CD4-positive, alpha-beta T cell treated with Interleukin-10 for 1 hour (primary cell): ENCODE data around the gene BTLA.
"Not testable (repeated sequence)": the region's sequence is repeated elsewhere in the genome, so short reads cannot be mapped to it uniquely, and the experiment has no call there.

Experiments used
- DNase-seq: peaks from one replicate; pipeline ENCODE4 v3.0.0-alpha.2; 2020

BTLA gene

GRCh38 chr3:112489674-112490479, 9.4 kb downstream of the BTLA start:
- DNase-seq: no peak

- DNase-seq: no peak
Measured at GRCh38 chr3:112486811-112487505, 12.3 kb downstream of the BTLA start.

GRCh38 chr3:112484352-112484751, 14.9 kb downstream of the BTLA start:
- DNase-seq: no peak

GRCh38 chr3:112482675-112483074, 16.6 kb downstream of the BTLA start:
- no peak for DNase-seq

- no peak for DNase-seq
Measured at GRCh38 chr3:112481302-112481721, 18.0 kb downstream of the BTLA start.

- no peak for DNase-seq
Measured at GRCh38 chr3:112477891-112478290, 21.4 kb downstream of the BTLA start.

- DNase-seq: no peak
Measured at GRCh38 chr3:112476346-112476745, 22.9 kb downstream of the BTLA start.

- no peak for DNase-seq
Measured at GRCh38 chr3:112474796-112475195, 24.5 kb downstream of the BTLA start.

GRCh38 chr3:112472691-112473090, 26.6 kb downstream of the BTLA start:
- no peak for DNase-seq

GRCh38 chr3:112471596-112472325, 27.5 kb downstream of the BTLA start:
- DNase-seq: no peak

- no peak for DNase-seq
Measured at GRCh38 chr3:112470788-112471187, 28.5 kb downstream of the BTLA start.

- no peak for DNase-seq
Measured at GRCh38 chr3:112469671-112470070, 29.6 kb downstream of the BTLA start.

- DNase-seq: no peak
Measured at GRCh38 chr3:112467539-112467938, 31.7 kb downstream of the BTLA start.

- no peak for DNase-seq
Measured at GRCh38 chr3:112466020-112466419, 33.3 kb downstream of the BTLA start.

- peak; percentile 58 for DNase-seq
Measured at GRCh38 chr3:112464264-112464663, 35.0 kb downstream of the BTLA start.

GRCh38 chr3:112463250-112463649, 36.0 kb downstream of the BTLA start:
- no peak for DNase-seq

- not testable (repeated sequence) for DNase-seq
Measured at GRCh38 chr3:112461787-112462186, 37.5 kb downstream of the BTLA start.

GRCh38 chr3:112460519-112461195, 38.6 kb downstream of the BTLA start:
- DNase-seq: no peak

- DNase-seq: peak; percentile 25
Measured at GRCh38 chr3:112459750-112460149, 39.5 kb downstream of the BTLA start.

- no peak for DNase-seq
Measured at GRCh38 chr3:112456147-112456546, 43.1 kb downstream of the BTLA start.

- DNase-seq: no peak
Measured at GRCh38 chr3:112448939-112449338, 50.3 kb downstream of the BTLA start.

GRCh38 chr3:112446343-112446742, 52.9 kb downstream of the BTLA start:
- no peak for DNase-seq

- no peak for DNase-seq
Measured at GRCh38 chr3:112445839-112446238, 53.4 kb downstream of the BTLA start.
